ENCODE results near the gene GCNT1.

- TF ChIP-seq CTCF (IDR thresholded peaks at IDR 0.05) (no peak), POLR2A (IDR thresholded peaks at IDR 0.05) (no peak)
Measured at GRCh38 chr9:76486151-76486550, 27.2 kb downstream of the GCNT1 start.

All from lower leg skin (tissue), 3 donors.